BE2C (cell line): ENCODE measurements around the gene TEKT3.

Source experiments
- DNase-seq: peaks from one replicate; pipeline ENCODE4 v3.0.0-alpha.2; 2020
- H3K27me3 ChIP-seq: fragments of 250-450 bp; sonication (Bioruptor Pico); 2 replicates; pipeline ENCODE4 v1.5.1; 2020; ENCODE audit warnings: mild to moderate bottlenecking
- H3K36me3 ChIP-seq: fragments of 250-450 bp; sonication (Bioruptor Pico); 2 replicates; pipeline ENCODE4 v1.5.1; 2020; ENCODE audit warnings: mild to moderate bottlenecking
- H3K4me1 ChIP-seq: fragments of 250-450 bp; sonication (Bioruptor Pico); 2 replicates; pipeline ENCODE4 v1.5.1; 2020
- H3K4me3 ChIP-seq: 2 replicates; pipeline ENCODE4 v1.5.1; 2011; ENCODE audit warnings: low read depth, low read length
- H3K9me3 ChIP-seq: fragments of 250-450 bp; sonication (Bioruptor Pico); 2 replicates; pipeline ENCODE4 v1.5.1; 2020
- CTCF ChIP-seq: IDR thresholded peaks from 2 replicates; pipeline ENCODE4 v1.5.1; 2012; ENCODE audit warnings: mild to moderate bottlenecking, low read depth, low read length

The TEKT3 gene

GRCh38 chr17:15381707-15382106, 40.3 kb upstream of the TEKT3 start:
- Histone ChIP-seq H3K9me3 (no peaks in the 10 kb centered on the region), H3K36me3 (no peaks in the 10 kb centered on the region), H3K4me3 (no peak overlapping the region), H3K27me3 (no peaks in the 10 kb centered on the region), H3K4me1 (no peaks in the 10 kb centered on the region)
- no peak for TF ChIP-seq CTCF
- DNase-seq: no peak

GRCh38 chr17:15380446-15380845, 39.0 kb upstream of the TEKT3 start:
- no peak for DNase-seq
- no peak for TF ChIP-seq CTCF
- H3K9me3 ChIP-seq: no peaks in the 10 kb centered on the region
- H3K36me3 ChIP-seq: no peaks in the 10 kb centered on the region
- no peaks in the 10 kb centered on the region for H3K27me3 ChIP-seq
- no peaks in the 10 kb centered on the region for H3K4me1 ChIP-seq
- H3K4me3 ChIP-seq: no peak overlapping the region

GRCh38 chr17:15379659-15380058, 38.3 kb upstream of the TEKT3 start:
- Histone ChIP-seq H3K9me3 (no peaks in the 10 kb centered on the region), H3K4me1 (no peaks in the 10 kb centered on the region), H3K4me3 (no peak overlapping the region), H3K36me3 (no peaks in the 10 kb centered on the region), H3K27me3 (no peaks in the 10 kb centered on the region)
- TF ChIP-seq CTCF: no peak
- no peak for DNase-seq

- no peaks in the 10 kb centered on the region for H3K9me3 ChIP-seq
- no peaks in the 10 kb centered on the region for H3K4me1 ChIP-seq
- DNase-seq: no peak
- no peaks in the 10 kb centered on the region for H3K27me3 ChIP-seq
- no peak for TF ChIP-seq CTCF
- H3K4me3 ChIP-seq: no peak overlapping the region
- no peaks in the 10 kb centered on the region for H3K36me3 ChIP-seq
These were observed 36.8 kb upstream of the TEKT3 start for GRCh38 chr17:15378243-15378642.

GRCh38 chr17:15377616-15378015, 36.2 kb upstream of the TEKT3 start:
- no peak for DNase-seq
- H3K9me3 ChIP-seq: no peaks in the 10 kb centered on the region

GRCh38 chr17:15377200-15377599, 35.8 kb upstream of the TEKT3 start:
- Histone ChIP-seq H3K9me3 (no peaks in the 10 kb centered on the region), H3K36me3 (no peaks in the 10 kb centered on the region), H3K4me1 (no peaks in the 10 kb centered on the region), H3K4me3 (no peak overlapping the region), H3K27me3 (no peaks in the 10 kb centered on the region)
- DNase-seq: no peak
- no peak for TF ChIP-seq CTCF

More at GRCh38 chr17:15377616-15378015, 36.2 kb upstream of the TEKT3 start:
- Histone ChIP-seq H3K4me3 (no peak overlapping the region), H3K36me3 (no peaks in the 10 kb centered on the region), H3K4me1 (no peaks in the 10 kb centered on the region), H3K27me3 (no peaks in the 10 kb centered on the region)
- TF ChIP-seq CTCF: no peak
